Endothelial cell of umbilical vein (primary cell): ENCODE results near the gene TAB3.

ENCODE experiments used
- EZH2 ChIP-seq: IDR thresholded peaks from 2 replicates; pipeline ENCODE4 v1.6.1; 2012; ENCODE audit warnings: borderline replicate concordance, low read depth, mild to moderate bottlenecking, moderate library complexity, low read length, inconsistent platforms; ENCODE audit not compliant: severe bottlenecking
- POLR2AphosphoS5 ChIP-seq: IDR thresholded peaks from 2 replicates; pipeline ENCODE4 v1.6.1; 2012; ENCODE audit warnings: low read depth, mild to moderate bottlenecking, control low read depth, low read length, moderate library complexity; ENCODE audit not compliant: insufficient read depth
- TF ChIP-seq, protein P1 (sequence below), 2 donors: IDR thresholded peaks; 1 replicate in 1 of 2; 2 replicates in 1 of 2; pipeline ENCODE4 v1.5.1; 2011; ENCODE audit warnings: low read length in 2 of 2, mild to moderate bottlenecking in 2 of 2, moderate library complexity in 2 of 2, control low read depth in 1 of 2, inconsistent platforms in 1 of 2, low read depth in 1 of 2; ENCODE audit not compliant: insufficient read depth in 1 of 2; ENCODE audit errors: extremely low read depth in 1 of 2

GRCh38 chrX:30858098-30858497 lies 31.0 kb downstream of the TAB3 start:
- TF ChIP-seq EZH2 (no peak), POLR2AphosphoS5 (no peak)
- TF ChIP-seq, protein P1, sequence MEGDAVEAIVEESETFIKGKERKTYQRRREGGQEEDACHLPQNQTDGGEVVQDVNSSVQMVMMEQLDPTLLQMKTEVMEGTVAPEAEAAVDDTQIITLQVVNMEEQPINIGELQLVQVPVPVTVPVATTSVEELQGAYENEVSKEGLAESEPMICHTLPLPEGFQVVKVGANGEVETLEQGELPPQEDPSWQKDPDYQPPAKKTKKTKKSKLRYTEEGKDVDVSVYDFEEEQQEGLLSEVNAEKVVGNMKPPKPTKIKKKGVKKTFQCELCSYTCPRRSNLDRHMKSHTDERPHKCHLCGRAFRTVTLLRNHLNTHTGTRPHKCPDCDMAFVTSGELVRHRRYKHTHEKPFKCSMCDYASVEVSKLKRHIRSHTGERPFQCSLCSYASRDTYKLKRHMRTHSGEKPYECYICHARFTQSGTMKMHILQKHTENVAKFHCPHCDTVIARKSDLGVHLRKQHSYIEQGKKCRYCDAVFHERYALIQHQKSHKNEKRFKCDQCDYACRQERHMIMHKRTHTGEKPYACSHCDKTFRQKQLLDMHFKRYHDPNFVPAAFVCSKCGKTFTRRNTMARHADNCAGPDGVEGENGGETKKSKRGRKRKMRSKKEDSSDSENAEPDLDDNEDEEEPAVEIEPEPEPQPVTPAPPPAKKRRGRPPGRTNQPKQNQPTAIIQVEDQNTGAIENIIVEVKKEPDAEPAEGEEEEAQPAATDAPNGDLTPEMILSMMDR (IDR thresholded peaks at IDR 0.05; ENCODE audit: extremely low read depth in 1 of 2, insufficient read depth in 1 of 2, low read depth in 1 of 2, low read length in 2 of 2), result no peak
